NCI-H1092 (cell line): ENCODE data around the gene PIPOX.

Source experiments
- DNase-seq: peaks from one replicate; lab custom pipeline; 2025; lab: John Stamatoyannopoulos, UW

PIPOX gene

DNA sequence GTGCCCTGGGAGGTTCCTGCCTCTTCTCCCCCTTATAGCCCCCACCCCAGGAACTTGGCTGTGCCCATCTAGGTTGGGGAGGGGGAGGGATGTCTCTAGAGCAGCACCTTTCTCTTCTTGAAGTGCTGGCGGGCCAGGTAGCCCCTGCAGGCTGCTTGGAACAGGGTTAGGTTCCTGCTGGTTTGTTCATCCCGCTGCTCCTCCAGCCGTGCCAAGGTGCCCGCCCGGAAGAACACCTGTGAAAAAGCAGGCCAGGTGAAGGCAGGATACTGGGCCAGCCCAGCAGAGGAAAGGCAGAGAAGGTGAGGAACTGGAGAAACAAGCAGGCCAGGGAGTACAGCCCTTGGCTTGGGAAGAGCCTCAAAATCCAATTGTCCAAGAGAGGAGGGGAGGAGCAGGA, 56.6 kb downstream of the PIPOX start:
- no peak for DNase-seq

DNA sequence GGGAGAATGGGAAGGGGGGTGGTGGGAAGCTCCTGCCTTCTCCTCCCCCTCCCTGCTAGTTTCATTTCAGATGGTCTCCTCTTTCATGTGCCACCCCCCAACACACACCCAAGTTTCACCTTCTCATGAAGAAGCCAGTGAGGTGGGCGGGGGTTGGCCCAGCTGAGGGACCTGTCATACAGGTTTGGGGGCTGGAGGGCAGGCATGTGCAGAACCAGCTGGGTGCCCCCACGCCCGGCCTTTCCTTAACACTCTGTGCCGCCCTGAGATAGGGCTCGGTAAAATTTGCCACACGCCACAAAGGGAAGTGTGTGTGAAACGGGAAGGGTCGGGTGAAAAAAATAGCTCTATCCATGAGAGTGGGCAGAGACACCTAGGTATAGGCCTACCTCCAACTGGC, 57.4 kb downstream of the PIPOX start:
- no peak for DNase-seq

GRCh38 chr17:29102046-29102445, 59.1 kb downstream of the PIPOX start:
- DNase-seq, result no peak

- no peak for DNase-seq
These were observed 59.8 kb downstream of the PIPOX start for GRCh38 chr17:29102741-29103181.

- no peak for DNase-seq
These were observed 60.4 kb downstream of the PIPOX start for GRCh38 chr17:29103341-29103740.
